ENCODE results near the gene CRYBG2. TPM values are rescaled to one million over a fixed set of nuclear protein-coding genes. Genes with fewer than 3 reads are reported as not detected.

CRYBG2 gene
- total and polyA plus RNA-seq, 2 of the 13 experiments (the other 11 are each of a cell fraction or from before 2014, with no cell fraction given) = 1.3 to 2.9 TPM

DNA sequence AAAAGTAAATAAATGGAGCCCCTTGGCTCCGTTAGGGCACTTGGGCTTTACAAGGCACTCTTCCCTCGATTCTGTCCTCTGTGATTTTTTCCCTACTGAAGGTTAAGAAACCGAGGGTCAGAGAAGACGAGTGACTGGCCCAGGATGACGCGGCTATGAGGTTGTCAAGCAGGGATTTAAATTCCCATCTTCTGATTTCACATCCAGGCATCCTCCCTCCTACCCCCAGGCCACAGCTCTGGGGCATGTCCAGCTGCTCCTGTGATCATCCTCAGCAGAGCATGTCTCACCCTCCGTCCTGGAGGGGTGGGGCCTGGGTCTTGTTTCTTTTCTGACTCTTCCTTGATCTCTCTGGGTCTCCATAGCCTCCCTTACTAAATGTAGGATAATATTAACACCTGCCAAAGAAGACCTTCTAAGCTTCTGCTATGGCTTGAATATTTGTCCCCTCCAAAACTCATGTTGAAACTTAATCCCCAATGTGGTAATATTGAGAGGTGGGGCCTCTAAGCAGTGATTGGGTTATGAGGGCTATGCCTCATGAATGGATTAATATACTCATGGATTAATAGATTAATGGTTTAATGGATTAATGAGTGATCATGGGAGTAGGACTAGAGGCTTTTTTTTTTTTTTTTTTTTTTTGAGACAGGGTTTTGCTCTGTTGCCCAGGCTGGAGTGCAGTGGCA, 4.6 kb downstream of the CRYBG2 start (continued):
- TF ChIP-seq ZNF550 (CRISPR knock-in tag; IDR thresholded peaks at IDR 0.05; ENCODE audit: borderline replicate concordance) (no peak), FOXO1 (CRISPR knock-in tag; IDR thresholded peaks at IDR 0.05) (no peak), IRF2 (CRISPR knock-in tag; IDR thresholded peaks at IDR 0.05) (no peak), KLF11 (CRISPR knock-in tag; IDR thresholded peaks at IDR 0.05) (no peak)
- TF ChIP-seq, protein P1, sequence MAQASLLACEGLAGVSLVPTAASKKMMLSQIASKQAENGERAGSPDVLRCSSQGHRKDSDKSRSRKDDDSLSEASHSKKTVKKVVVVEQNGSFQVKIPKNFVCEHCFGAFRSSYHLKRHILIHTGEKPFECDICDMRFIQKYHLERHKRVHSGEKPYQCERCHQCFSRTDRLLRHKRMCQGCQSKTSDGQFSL (CRISPR knock-in tag; IDR thresholded peaks at IDR 0.05) = no peak

- no TSS peak for BruUV-seq (replicated peaks)
- in situ Hi-C loops (cut with HindIII; ENCODE audit: extremely low pct_ligation_motif_present, low pct_unique_long_range_greater_than_20kb) (no loop called here), intact Hi-C loops (cut with micrococcal nuclease; ENCODE audit: unreplicated experiment) (no loop called here)
- 82% methylated on average over 6 of the region's 10 CpGs for WGBS (ENCODE audit: low lambda C conversion rate)
- no peak overlapping the region for H3K4me3 ChIP-seq (replicated peaks in 1 of 3; ENCODE audit: insufficient read depth in 1 of 3, low read depth in 2 of 3, low read length in 3 of 3)
- H3K79me2 ChIP-seq (ENCODE audit: insufficient read depth, low read length) = peaks cover 2% of the 10 kb centered on the region
- H2AFZ ChIP-seq (ENCODE audit: low read length) = no peak overlapping the region
- no peaks in the 10 kb centered on the region for H3K9me3 ChIP-seq (ENCODE audit: low read length)
- no peaks in the 10 kb centered on the region for H3K27me3 ChIP-seq (ENCODE audit: control insufficient read depth in 1 of 2, insufficient read depth in 2 of 2, low read length in 2 of 2)
- CTCF ChIA-PET (ENCODE audit: low intra/inter-chr PET ratio, low total read pairs) = no interaction called here
- H3K4me2 ChIP-seq (ENCODE audit: low read depth, low read length) = no peak overlapping the region
- H4K20me1 ChIP-seq (ENCODE audit: insufficient read depth, low read length) = no peaks in the 10 kb centered on the region
- FAIRE-seq (no peak), DNase-seq (ENCODE audit: low spot score) (no peak), ATAC-seq (no peak)
- H3K36me3 ChIP-seq (replicated peaks in 1 of 2; ENCODE audit: control insufficient read depth in 1 of 2, insufficient read depth in 2 of 2, low read length in 2 of 2) = no peaks in the 10 kb centered on the region
- H3K4me1 ChIP-seq (ENCODE audit: insufficient read depth, low read length) = peaks cover 37% of the 10 kb centered on the region
- H3K27ac ChIP-seq (ENCODE audit: extremely low read length, insufficient read depth, low read length) = no peak overlapping the region
- POLR2A ChIA-PET = interaction anchor here (0.7 to 1.7 kb wide), 2 partner anchors 12 to 52 kb away, joined by 3 to 9 read pairs; no protein-coding TSS in a partner anchor
- no peak overlapping the region for H3K9ac ChIP-seq (ENCODE audit: insufficient read depth, low read depth, low read length)
- TF ChIP-seq ZNF629 (CRISPR knock-in tag; conservative IDR thresholded peaks at IDR 0.05) (peak; percentile 82), ZMYM3 (CRISPR knock-in tag; IDR thresholded peaks at IDR 0.05) (0 out of 2 replicates have a peak, but pooled peaks have one; percentile 39), ZNF546 (CRISPR knock-in tag; conservative IDR thresholded peaks at IDR 0.05) (no peak)
Measured at GRCh38 chr1:26346274-26347033, 7.5 kb downstream of the CRYBG2 start.
